Activated T-helper 1 cell treated with anti-CD3 and anti-CD28 coated beads, Interleukin-12 subunit alpha, Interleukin-12 subunit beta, Interleukin-2, Interleukin-4 antibody, amounts not matched to agents 30 ng/mL and 10 ng/mL and 1 ng/mL, durations not matched to agents 14 hours and 24 hours and 36 hours (primary cell): ENCODE measurements around the gene TFCP2L1. TPM values are rescaled to one million over a fixed set of nuclear protein-coding genes. Genes with fewer than 3 reads are reported as not detected.

ENCODE experiments used
- total RNA-seq: library from RNA; stranded (reverse); gene quantifications from 2 replicates; pipeline ENCODE4 v1.2.3, GENCODE V29; 2022

The TFCP2L1 gene
- total RNA-seq, 1 donor from 2014 or later = not detected

Other genes starting within 250 kb of the TFCP2L1 start
- gene RNU4ATAC, start 245.7 kb upstream of the TFCP2L1 start, total RNA-seq = not detected in 2 replicates